G401.6 (cell line): Measurements from ENCODE around the gene FHIT.

Experiments
- FAIRE-seq: peaks from 2 replicates; lab custom pipeline; 2012; peaks lifted over from hg19 to GRCh38; lab: Jason Lieb, UNC

FHIT gene

DNA sequence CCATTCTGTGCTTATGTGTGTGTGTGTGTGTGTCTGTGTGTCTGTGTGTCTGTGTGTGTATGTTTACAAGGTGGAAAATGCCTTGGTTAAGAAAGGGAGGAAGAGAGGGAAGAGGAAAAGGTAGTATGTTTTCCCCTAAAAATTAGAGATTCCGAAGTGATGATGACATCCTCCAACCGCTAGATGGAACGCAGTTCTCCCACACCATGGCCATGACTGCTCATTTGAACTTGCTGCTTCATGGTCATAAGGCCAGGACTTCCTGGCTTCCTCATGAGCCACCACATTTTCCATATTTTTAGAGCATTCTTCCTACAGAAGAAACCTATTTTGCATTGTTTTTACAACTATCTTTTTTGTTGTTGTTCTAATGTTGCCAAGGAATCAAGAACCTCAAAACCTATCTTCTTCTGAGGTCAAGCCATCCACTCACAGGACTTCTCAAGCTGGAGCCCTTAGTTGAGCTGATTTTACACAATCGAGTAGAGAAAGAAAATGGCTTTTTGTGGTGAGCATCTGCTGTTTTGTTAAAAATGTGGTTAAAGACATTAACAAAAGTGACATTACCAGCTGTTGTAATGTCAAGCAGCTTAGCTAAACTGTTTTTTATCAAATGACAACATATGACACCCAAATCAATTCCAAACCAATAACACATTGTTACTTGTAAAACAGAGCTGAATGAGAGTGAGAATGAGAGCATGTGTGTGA lies 1091.0 kb downstream of the FHIT start:
- no peak for FAIRE-seq

DNA sequence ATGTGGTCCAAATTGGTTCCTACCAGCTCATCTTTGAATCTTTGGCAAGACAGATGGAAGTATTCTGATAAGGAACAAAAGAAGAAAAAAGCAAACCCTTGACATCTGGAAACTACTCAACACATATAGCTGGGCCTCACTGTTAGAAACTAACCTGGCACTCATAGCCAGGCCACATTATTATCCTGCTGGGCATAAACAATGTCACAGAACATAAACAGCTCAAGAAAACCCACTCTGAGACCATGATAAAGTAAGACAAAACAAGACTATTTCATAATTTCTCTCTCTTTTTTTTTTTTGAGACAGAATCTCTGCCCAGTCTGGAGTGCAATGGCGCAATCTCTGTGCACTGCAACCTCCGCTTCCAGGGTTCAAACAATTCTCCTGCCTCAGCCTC lies 1093.2 kb downstream of the FHIT start:
- no peak for FAIRE-seq

DNA sequence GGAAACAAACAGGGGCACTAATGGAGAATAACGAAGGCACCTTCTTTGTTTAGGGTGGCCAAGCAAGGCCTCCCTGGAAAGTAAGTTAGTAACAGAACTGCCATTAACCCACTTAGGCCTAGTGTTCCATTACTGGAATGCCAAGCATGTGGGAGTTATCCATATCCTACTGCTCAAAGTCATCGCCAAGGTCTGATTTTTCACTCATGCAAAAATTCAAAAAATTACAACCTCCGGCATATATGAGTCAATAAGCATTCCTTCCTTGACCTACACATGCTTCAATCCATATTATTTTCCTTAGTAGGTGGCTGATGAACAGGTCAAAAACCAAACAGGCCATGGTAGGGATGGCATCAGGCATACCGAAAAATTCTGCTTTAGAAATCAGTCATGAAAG lies 1097.2 kb downstream of the FHIT start:
- FAIRE-seq: no peak

DNA sequence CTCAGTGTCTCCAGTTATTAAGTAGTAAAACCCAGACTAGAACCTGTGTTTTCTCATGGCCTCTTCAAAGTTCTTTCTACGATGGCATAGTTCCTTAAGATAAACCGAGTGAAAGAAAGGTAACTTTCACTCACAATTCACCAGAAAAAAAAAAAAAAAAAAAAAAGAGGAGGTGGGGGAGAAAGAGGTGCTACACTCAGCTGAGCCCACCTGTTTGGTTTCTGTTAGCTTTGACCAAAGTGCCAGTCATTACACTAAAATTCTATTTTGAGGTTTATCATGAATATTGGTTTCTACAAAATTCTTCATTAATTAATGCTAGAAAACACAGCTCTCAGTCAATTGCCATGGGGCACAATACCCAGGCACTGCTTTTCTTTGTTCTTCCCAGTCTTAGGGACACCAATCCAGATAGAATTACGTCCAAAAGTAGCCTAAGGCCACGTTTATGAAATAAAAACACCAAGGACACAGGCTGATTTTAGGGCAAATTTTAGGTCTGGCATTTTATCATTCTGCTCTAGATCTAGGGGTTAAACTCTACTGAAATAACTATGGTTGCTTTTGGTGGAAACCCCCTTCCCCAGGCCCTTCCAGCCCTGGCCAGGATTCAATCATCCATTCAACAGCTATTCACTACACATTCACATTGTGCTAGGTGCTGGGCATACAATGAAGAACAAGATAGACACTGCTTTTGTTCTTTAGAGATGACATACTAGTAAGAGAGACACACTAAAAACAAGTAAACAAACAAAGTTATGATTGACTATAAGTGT lies 1097.8 kb downstream of the FHIT start:
- no peak for FAIRE-seq

DNA sequence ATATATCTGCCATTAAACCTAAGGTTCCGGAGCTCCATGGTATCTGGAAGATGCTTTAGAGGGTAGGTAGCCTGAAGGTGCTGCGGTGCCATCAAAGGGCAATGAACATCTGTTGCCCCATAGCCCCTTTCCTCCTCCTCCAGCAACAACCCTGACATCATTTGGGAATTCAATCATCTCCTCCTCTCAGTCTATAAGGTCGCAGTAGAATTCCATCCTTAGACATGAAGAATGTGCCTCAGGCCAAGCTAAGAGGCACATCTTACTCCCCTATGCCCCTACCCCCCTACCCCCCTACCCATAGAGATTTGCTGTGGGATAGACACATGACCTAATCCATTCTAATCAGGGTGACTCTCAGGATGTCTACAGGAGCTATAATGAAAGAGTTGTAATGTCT lies 1101.8 kb downstream of the FHIT start:
- FAIRE-seq: no peak

DNA sequence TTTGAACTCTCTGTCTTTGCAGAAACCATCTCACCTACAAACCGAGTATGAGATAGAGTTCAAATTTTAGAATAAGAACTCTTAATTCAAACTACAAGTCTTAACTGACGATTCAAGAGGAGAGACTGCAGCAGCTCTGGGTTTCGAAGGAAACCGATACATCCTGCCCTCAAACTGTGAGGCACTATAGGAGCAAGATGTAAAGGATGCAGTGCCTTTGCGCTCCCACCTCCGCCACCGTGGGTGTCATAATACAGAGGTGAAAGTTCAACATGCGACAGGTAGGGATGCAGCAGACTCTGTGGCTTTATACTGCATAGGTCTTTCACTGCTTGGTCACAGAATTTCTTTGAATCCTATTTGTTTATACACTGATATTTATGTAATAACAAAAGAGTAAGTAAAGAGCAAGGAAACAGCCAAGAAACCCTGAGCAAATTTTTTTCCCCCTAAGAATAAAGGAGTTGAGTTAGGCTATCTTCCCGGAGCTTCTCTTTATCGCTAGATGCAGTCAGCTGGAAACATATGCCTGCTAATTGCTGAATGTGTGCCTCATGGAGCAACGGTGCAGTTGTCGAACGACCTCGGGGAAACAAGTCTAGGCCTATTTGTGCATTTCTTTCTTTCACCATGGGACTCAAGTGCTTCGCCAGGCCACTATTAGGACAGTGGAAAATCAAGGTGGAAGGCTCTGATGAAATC lies 1103.9 kb downstream of the FHIT start:
- FAIRE-seq: no peak

DNA sequence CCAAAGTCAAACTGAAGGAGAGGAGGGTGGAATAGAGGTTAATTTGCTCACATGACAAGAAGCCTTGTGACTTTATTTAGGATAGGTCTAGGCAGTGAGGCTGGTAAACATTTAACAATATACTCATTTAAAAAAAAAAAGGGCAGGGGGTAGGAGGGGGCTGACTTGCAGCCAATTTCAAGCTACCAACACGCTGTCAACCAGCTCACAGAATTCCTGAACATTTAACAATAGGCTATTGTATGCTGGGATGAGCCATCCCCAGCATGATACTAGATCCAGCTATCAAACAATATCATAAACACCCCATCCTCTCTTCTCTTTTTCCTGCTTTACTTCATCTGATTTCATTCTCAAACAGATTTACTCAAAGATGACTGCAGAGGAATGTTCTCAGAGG lies 1105.1 kb downstream of the FHIT start:
- no peak for FAIRE-seq

DNA sequence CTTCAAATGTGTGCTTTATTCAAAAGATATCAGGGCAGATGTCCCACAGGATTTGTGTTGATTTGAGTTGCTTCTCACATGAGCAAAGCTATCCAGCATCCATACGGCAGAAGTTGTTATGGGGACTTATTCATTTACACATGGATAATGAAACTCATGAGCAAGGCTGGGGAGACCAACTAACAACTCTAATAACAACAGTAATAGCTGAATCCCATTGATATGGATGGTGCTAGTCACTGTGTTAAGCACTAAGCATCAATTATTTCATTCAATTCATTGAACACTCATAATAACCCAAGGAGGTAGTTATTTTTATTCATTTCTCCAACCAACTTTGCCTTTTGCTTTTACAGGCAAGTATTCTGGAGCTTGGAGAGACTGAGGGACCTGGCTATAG lies 1107.2 kb downstream of the FHIT start:
- no peak for FAIRE-seq

DNA sequence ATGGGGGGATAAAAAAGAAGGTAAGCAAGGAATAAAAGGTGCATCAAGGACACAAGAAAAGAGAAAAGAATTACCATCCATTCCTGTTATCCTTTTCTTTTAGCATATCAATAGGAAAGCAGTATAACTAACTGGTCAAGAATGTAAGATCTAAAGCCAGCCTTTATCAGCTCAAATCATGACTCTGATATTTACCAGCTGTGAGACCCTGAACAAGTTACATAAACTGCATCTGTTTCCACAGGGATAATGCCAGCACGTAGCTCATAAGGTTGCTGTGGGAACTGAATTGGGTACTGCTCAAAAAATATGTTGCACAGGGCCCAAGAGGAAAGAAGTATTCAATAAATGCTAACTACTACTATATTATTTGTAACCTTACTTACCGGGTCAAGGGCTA lies 1109.2 kb downstream of the FHIT start:
- FAIRE-seq: no peak

DNA sequence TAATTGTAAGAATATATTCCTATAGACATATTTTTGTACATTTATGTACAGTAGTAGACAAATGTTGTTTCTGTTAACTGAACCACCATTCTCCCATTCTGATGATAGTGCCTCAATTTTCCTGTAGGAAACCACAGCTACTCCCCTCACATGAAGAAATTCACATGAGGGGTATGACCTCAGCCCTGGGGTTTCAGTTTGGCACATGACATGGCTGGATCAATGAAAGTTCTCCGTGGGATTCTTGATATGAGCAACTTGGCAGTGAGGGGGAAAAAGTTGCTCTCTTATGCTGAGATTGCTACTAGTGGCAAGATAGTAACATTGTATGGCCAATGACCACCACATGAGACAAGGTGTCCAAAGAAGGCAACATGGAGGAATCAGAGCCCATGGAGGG lies 1111.1 kb downstream of the FHIT start:
- no peak for FAIRE-seq

DNA sequence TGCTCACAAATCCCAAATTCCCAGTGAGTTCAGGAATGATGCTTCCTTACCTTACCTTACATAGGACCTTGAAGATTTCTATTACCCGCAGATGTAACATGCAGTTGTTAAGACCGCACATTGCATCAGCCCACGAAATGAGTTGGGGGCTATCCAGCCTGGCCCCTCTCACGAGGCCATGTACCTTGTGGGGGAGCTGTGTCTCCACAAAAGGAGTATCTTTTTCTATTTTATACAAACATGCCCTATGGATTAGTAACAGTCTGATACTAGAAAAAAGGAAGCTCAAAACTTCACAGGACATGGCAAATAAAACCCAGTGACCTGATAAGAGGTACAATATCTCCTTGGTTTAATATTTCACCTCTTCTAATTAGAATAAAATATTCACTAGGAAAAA lies 1114.7 kb downstream of the FHIT start:
- FAIRE-seq: no peak

DNA sequence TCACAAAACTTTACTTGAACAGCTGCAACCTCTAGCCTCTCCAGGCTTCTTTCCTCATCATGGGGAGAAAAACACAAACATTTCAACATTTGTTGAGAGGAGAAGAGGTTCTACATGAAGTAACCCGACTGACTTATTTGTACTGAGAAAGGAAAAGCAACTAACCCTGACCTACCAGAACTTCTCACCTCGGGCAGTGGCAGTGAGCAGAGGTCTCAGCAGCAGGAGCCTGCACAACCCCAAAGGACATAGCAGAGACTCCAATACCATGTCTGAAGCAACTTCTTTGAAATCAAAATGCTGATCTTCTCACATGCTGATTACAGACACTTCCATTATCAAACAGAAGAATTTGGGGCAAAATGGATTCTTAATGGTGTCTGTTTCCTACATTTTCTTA lies 1115.8 kb downstream of the FHIT start:
- FAIRE-seq: no peak

DNA sequence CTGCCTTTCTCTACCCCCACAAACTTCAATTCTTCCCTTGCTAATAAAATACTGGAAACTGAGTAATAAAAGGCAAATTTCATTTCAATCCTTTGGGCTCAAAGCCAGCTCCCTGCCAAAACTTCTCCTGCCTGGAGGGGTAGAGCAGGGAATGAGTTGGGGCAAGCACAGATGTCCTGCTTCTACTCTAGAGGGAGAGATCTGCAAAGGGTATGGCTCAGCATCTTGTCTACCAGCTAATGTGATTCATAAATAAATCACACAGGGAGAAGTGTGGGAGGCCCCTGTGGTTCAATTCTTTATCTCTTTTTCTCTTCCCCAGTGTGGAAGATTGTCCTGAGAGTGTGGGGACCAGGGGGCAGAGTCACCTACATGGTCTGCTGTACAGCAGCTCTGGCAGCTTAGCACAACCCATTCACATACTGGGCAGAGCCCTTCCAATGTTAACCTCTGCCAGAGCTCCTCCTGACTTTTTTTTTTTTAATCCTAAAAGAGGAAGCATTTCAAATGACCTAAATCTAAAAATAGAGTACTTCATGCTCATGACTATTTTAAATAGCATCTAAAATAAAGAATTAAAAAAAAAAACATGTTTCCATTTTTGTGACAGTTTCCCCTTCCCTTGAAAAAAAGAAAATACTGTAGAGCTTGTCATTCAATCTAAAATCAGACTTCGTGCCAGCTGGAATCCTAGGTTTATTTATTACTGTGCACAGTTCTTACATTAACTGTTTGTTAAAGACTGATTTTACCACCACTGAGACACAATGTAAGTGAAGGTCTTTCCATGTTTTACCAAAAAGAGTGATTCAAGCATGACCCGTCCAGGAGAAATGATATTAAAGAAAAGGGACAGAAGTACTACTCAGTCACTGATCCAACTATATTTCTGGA lies 1117.7 kb downstream of the FHIT start:
- no peak for FAIRE-seq

DNA sequence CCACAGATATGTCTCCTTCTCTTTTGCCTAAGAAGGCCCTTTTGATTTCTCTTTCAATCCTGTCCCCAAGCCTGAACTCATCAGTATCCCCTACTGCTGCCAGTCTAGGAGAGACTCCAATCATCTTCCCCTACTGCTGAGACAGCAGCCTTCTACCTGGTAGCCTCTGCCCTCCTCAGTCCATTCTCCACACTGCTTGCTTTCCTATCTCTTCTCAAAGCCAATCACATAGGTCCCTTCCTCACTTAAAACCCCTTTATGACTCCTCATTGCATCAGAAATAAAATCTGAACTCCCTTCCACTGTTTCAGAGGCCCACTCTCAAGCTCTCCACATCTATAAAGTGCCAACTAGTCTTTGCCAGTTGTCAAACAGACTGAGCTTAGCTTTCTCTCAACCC lies 1119.6 kb downstream of the FHIT start:
- FAIRE-seq: no peak

DNA sequence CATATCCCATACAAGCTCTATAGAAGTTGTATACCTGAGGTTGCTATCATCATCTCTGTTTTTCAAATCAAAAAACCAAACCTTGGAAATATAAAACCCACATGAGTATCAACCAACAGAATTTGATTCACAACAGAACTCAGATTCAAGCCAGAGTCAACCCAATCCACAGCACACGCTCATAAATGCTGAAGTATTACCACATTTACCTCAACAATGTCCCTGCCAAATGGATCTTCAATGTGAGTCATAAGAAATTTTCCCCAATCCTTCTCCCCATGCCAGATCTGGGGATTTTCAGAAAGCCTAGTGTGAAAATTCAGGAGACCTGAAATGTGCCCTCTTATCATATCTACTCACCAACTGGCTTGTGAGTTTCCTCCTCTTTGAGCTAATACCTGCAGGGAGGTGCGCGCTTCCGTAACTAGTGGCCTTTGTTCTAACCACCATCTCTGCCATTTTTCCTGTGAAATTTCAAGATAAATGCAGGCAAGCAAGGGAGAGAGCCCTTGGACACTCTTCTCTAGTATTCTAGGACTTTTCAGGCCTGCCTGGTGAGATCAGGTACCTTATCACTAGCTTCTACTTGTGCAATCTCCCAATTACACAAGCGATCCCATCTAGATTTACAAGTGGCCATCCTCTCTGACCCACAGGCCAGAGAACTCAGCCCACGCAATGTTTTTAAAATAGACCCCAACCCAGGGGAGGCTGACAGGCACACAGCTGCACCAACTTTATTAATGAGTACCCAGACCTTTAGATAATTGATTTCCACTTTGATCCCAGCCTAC lies 1124.5 kb downstream of the FHIT start:
- FAIRE-seq: no peak

DNA sequence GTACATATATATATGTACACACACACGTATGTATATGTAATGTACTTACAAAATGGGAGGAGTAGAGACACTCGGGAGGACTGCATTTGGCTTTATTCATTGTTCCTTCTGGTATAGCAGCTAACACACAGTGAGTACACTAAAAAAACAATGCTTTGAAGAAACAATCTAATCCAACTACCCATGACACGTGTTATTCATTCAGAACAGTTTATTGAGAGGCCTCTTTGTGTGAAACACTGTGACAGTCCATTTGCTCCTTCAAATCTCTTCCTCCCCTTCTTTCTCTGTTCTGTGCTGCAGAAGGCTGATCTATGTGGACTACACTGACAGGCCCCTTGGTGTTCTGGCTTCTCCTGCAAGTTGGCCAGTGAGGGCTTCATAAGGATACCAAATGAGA lies 1125.6 kb downstream of the FHIT start:
- FAIRE-seq: no peak

DNA sequence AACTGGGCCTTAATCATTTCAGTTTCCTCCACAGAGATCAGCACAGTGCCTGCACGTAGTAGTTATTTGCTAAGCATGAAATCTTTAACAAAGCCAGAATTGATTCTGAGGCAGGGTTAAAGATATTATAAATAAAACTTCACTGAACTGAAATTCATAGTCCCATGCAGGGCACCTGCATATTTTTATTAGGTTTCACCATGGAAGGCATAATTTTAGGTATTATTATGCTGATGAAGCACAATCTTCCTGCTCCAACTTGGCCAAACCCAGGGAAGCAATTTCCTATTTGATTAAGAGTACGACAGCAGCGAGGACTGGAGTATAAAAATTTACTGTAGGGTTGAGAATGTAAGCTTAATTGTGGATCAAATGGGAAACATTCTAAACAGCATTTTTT lies 1131.0 kb downstream of the FHIT start:
- FAIRE-seq: no peak

DNA sequence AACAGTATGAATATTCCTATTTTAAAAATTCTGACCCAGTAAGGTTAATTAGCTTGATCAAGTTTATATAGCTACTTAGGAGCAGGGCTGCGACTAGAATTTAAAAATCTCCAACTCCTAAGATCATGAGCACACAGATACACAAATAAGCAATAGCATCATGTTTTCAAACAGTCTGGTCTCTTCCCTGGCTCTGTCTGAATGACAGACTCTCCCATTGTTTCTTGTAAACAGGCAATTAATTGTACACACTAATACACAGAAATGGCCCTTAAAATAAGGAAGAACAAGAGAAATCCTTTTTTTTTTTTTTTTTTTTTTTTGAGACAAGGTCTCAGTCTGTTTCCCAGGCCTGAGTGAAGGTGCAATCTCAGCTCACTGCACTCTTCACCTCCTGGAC lies 1137.1 kb downstream of the FHIT start:
- no peak for FAIRE-seq

DNA sequence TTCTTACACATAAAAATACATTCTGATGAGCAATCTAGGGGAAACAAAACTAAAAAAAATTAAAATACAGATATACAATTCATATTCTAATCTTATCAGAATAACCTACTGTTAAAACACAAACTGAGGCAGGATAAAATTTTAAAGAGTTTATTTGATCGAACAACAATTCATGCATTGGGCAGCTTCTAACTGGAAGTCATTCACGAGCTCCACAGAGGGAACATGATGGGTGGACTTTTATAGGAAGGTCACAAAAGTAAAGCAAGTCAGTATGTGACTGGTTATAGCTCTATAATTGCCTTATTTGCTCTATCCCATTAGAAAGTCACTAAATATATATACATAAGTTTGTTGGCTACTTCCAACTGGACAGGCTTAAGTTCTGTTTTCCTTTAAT lies 1144.0 kb downstream of the FHIT start:
- no peak for FAIRE-seq

DNA sequence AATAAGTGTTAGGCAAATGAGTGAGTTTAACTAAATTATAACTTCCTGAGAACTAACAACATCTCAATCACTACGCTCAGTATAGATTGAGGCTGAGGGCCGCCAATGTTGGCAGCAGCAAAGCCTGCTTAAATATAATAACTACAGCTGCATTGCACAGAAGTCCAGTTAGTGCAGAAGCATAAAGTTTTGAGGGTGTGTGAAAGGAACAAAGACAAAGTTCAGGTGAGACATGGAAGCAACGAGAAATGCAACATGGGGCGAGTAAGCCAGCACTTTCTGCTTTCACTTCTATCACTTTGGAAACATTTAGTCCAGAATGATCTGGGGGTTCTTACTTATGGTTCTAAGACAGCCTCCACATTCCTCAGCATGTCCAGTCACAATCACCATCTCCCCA lies 1149.1 kb downstream of the FHIT start:
- no peak for FAIRE-seq

DNA sequence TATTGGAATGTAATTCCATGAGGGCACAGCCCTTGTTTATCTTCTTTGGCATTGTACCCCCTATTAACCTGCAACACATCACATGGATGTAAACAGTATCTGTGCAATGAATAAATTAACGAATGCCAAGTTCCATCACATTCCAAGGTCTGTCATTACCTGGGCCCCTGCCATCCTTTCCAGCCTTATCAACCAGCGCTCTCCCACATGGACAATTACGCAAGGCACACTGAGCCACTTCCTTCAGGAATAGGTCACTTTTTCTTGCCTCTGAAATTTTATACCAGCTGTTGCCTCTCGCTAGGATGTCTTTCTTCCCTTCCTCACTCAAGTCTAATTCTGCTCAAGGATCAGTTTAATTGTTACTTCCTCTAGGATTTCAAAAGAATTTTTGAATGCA lies 1149.6 kb downstream of the FHIT start:
- no peak for FAIRE-seq

DNA sequence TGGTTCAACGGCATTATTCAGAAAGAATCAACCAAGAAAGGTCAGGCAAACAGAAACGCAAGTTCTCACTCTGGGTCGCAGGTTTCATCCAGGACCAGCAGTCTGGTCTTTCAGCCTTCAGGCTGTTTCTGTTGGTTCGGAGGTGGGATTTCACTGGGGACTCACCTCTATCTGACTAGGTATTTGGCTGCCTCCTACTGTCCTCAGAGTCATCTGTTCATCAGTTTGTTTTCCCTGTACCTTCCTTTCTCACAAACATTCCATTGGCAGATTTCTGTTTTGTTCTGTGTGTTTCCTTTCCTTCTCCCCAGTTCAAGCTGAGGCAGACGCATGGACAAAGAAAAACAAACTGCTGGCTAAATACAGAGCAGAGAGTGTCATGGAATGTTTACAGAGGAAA lies 1154.8 kb downstream of the FHIT start:
- FAIRE-seq: no peak
